ENCODE measurements around the gene GALNT2.

The GALNT2 gene

DNA sequence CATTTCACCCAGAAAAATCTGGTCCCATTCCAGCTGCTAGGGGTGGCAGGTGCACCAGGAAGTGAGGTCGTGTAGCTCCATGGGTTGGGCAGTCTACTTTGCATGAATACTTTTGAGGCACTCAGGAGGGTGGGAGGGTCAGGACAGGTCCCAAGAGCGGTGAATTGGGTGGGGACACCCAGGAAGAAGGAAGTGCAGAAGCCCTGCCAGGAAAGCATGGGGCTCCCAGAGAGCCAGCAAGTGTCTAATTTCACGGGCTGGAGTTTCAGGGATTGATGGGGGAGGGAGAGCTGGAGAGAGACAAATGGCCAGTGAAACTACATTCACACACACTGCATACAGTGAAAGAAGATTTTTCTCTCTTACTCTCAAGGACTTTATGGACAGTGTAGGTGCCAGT, 137.8 kb downstream of the GALNT2 start:
- no peaks in the 10 kb centered on the region for H3K27me3 ChIP-seq (ENCODE audit: control insufficient read depth in 1 of 2, insufficient read depth in 2 of 2, low read length in 2 of 2)
- H3K36me3 ChIP-seq (ENCODE audit: insufficient read depth, low read length): peaks cover 15% of the 10 kb centered on the region
- no peaks in the 10 kb centered on the region for H3K9me3 ChIP-seq (ENCODE audit: low read length)
- no peak overlapping the region for H3K9ac ChIP-seq (ENCODE audit: low read length)
- no peak overlapping the region for H3K27ac ChIP-seq (ENCODE audit: low read depth, low read length)
- H3K4me1 ChIP-seq (ENCODE audit: insufficient read depth, low read length): no peaks in the 10 kb centered on the region
- no peak overlapping the region for H3K4me3 ChIP-seq (ENCODE audit: low read depth in 1 of 2, low read length in 2 of 2)

DNA sequence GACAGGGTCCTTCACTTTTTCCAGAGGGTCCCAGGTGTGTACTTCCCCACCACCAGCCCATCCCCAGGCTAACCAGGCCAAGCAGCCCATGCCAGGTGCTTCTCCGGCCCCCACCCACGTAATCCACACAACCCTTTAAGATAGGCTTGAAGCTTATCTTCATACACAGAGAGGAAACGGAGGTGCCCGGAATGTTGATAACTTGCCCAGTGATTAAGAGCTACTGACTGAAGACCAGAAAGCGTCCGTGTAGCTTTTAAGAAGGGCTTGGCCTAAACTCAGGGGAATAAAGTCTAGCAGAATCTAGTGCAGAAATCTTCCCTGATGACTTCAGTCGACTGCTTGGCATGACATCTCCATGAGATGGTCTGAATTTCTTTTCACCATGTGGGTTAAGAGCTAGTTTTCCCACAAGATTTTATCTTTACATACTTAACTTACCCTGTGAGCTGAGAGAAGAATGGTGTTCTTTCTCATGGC, 138.7 kb downstream of the GALNT2 start:
- no peaks in the 10 kb centered on the region for H3K9me3 ChIP-seq (ENCODE audit: low read length)
- no peak overlapping the region for H3K9ac ChIP-seq (ENCODE audit: low read length)
- no peak overlapping the region for H3K4me3 ChIP-seq (ENCODE audit: low read depth in 1 of 2, low read length in 2 of 2)
- H3K27me3 ChIP-seq (ENCODE audit: control insufficient read depth in 1 of 2, insufficient read depth in 2 of 2, low read length in 2 of 2): no peaks in the 10 kb centered on the region
- H3K36me3 ChIP-seq (ENCODE audit: insufficient read depth, low read length): peaks cover 15% of the 10 kb centered on the region
- peaks cover 5% of the 10 kb centered on the region for H3K4me1 ChIP-seq (ENCODE audit: insufficient read depth, low read length)
- no peak overlapping the region for H3K27ac ChIP-seq (ENCODE audit: low read depth, low read length)

- peaks cover 8% of the 10 kb centered on the region for H3K4me1 ChIP-seq (ENCODE audit: insufficient read depth, low read length)
- H3K27ac ChIP-seq (ENCODE audit: low read depth, low read length): no peak overlapping the region
- H3K9me3 ChIP-seq (ENCODE audit: low read length): no peaks in the 10 kb centered on the region
- H3K36me3 ChIP-seq (ENCODE audit: insufficient read depth, low read length): peaks cover 15% of the 10 kb centered on the region
- H3K27me3 ChIP-seq (ENCODE audit: control insufficient read depth in 1 of 2, insufficient read depth in 2 of 2, low read length in 2 of 2): no peaks in the 10 kb centered on the region
- no peak overlapping the region for H3K9ac ChIP-seq (ENCODE audit: low read length)
- no peak overlapping the region for H3K4me3 ChIP-seq (ENCODE audit: low read depth in 1 of 2, low read length in 2 of 2)
Measured at GRCh38 chr1:230206207-230206606, 139.2 kb downstream of the GALNT2 start.

GRCh38 chr1:230206976-230207375, 139.9 kb downstream of the GALNT2 start:
- Histone ChIP-seq H3K9ac (ENCODE audit: low read length) (no peak overlapping the region), H3K27me3 (ENCODE audit: control insufficient read depth in 1 of 2, insufficient read depth in 2 of 2, low read length in 2 of 2) (no peaks in the 10 kb centered on the region), H3K36me3 (ENCODE audit: insufficient read depth, low read length) (peaks cover 15% of the 10 kb centered on the region), H3K4me1 (ENCODE audit: insufficient read depth, low read length) (peaks cover 8% of the 10 kb centered on the region), H3K4me3 (ENCODE audit: low read depth in 1 of 2, low read length in 2 of 2) (no peak overlapping the region), H3K27ac (ENCODE audit: low read depth, low read length) (no peak overlapping the region), H3K9me3 (ENCODE audit: low read length) (no peaks in the 10 kb centered on the region)

DNA sequence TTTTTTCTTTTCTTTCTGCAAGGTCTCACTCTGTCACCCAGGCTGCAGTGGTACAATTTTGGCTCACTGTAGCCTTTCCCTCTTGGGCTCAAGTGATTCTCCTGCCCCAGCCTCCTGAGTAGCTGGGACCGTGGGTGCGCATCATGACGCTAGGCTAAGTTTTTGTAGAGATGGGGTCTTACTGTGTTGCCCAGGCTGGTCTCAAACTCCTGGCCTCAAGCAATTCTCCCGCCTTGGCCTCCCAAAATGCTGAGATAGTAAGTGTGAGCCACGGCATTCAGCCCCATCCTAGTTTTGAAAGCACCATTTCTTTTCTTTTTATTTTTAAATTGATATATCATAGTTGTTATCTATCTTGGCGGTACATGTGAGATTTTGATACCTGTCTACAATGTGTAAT, 140.6 kb downstream of the GALNT2 start:
- H3K27ac ChIP-seq (ENCODE audit: low read depth, low read length): no peak overlapping the region
- H3K4me1 ChIP-seq (ENCODE audit: insufficient read depth, low read length): peaks cover 8% of the 10 kb centered on the region
- no peaks in the 10 kb centered on the region for H3K9me3 ChIP-seq (ENCODE audit: low read length)
- no peak overlapping the region for H3K9ac ChIP-seq (ENCODE audit: low read length)
- no peaks in the 10 kb centered on the region for H3K27me3 ChIP-seq (ENCODE audit: control insufficient read depth in 1 of 2, insufficient read depth in 2 of 2, low read length in 2 of 2)
- no peak overlapping the region for H3K4me3 ChIP-seq (ENCODE audit: low read depth in 1 of 2, low read length in 2 of 2)
- peaks cover 15% of the 10 kb centered on the region for H3K36me3 ChIP-seq (ENCODE audit: insufficient read depth, low read length)

DNA sequence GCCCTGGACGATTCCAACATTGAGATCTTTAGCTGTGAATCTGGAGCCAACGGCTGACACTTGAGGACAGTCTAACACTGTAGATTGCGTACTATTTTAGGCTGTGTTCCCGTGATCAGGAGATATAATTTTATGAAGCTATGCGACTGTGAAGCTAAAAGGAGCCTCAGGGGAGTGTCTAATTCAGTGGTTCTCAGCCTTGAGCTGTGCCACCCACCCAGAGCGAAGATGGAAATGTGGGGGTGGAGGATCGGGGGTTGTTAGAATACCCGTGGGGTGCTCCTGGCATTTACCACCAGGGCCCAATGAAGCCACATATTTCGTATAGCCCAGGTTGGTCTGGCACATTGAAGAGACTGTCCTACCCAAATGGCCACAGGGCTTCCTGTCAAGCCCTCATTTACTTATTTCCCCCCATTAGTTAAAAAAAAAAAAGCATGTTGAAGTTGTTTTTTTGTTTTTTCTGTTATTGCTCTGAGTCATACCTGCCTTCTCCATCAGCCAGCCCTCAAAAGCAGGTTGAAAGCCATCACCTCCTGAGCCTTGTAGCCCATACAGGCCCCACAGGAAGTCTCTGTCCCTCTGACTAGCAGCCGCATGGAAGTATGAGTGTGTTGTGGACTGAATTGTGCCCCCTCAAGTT, 141.7 kb downstream of the GALNT2 start:
- H3K36me3 ChIP-seq (ENCODE audit: insufficient read depth, low read length): peaks cover 15% of the 10 kb centered on the region
- no peaks in the 10 kb centered on the region for H3K9me3 ChIP-seq (ENCODE audit: low read length)
- H3K9ac ChIP-seq (ENCODE audit: low read length): no peak overlapping the region
- peaks cover 8% of the 10 kb centered on the region for H3K4me1 ChIP-seq (ENCODE audit: insufficient read depth, low read length)
- H3K4me3 ChIP-seq (ENCODE audit: low read depth in 1 of 2, low read length in 2 of 2): no peak overlapping the region
- no peaks in the 10 kb centered on the region for H3K27me3 ChIP-seq (ENCODE audit: control insufficient read depth in 1 of 2, insufficient read depth in 2 of 2, low read length in 2 of 2)
- H3K27ac ChIP-seq (ENCODE audit: low read depth, low read length): no peak overlapping the region

- Histone ChIP-seq H3K4me1 (ENCODE audit: insufficient read depth, low read length) (peaks cover 17% of the 10 kb centered on the region), H3K27me3 (ENCODE audit: control insufficient read depth in 1 of 2, insufficient read depth in 2 of 2, low read length in 2 of 2) (no peaks in the 10 kb centered on the region), H3K9ac (ENCODE audit: low read length) (no peak overlapping the region), H3K27ac (ENCODE audit: low read depth, low read length) (no peak overlapping the region), H3K9me3 (ENCODE audit: low read length) (no peaks in the 10 kb centered on the region), H3K4me3 (ENCODE audit: low read depth in 1 of 2, low read length in 2 of 2) (no peak overlapping the region), H3K36me3 (ENCODE audit: insufficient read depth, low read length) (peaks cover under 1% of the 10 kb centered on the region)
Measured at GRCh38 chr1:230210326-230210980, 143.4 kb downstream of the GALNT2 start.

GRCh38 chr1:230210981-230211336, 143.9 kb downstream of the GALNT2 start:
- Histone ChIP-seq H3K4me3 (ENCODE audit: low read depth in 1 of 2, low read length in 2 of 2) (no peak overlapping the region), H3K9me3 (ENCODE audit: low read length) (no peaks in the 10 kb centered on the region), H3K36me3 (ENCODE audit: insufficient read depth, low read length) (no peaks in the 10 kb centered on the region), H3K9ac (ENCODE audit: low read length) (no peak overlapping the region), H3K27me3 (ENCODE audit: control insufficient read depth in 1 of 2, insufficient read depth in 2 of 2, low read length in 2 of 2) (no peaks in the 10 kb centered on the region), H3K27ac (ENCODE audit: low read depth, low read length) (no peak overlapping the region), H3K4me1 (ENCODE audit: insufficient read depth, low read length) (peaks cover 17% of the 10 kb centered on the region)

DNA sequence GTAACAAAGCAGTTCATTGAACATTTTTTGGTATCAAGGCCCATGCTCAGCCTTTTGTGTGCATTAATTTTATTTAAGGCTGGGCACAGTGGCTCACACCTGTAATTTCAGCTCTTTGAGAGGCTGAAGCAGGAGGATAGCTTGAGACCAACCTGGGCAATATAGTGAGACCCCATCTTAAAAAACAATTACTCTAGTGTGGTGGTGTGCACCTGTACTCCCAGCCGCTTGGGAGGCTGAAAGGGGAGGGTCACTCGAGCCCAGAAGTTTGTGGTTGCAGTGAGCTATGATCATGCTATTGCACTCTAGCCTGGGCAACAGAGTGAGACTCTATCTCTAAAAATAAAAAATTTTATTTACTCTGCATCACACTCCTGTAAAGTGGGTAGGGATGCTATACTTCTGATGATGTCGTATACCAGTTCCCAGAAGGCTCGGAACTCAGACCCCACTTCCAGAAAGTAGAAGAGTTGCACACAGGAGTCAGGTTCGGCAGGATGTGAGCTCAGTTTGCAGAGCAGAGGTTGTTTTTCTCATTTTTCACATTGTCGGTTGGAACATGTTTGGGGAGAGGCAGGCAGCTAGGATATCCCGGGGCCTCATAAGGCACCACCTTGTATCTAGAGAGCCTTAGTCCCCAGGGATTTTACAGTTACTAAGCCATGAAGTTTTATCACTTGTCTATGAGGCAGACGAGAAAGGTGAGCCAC, 144.6 kb downstream of the GALNT2 start:
- H3K4me1 ChIP-seq (ENCODE audit: insufficient read depth, low read length): peaks cover 17% of the 10 kb centered on the region
- H3K27ac ChIP-seq (ENCODE audit: low read depth, low read length): no peak overlapping the region
- H3K27me3 ChIP-seq (ENCODE audit: control insufficient read depth in 1 of 2, insufficient read depth in 2 of 2, low read length in 2 of 2): no peaks in the 10 kb centered on the region
- no peaks in the 10 kb centered on the region for H3K36me3 ChIP-seq (ENCODE audit: insufficient read depth, low read length)
- no peaks in the 10 kb centered on the region for H3K9me3 ChIP-seq (ENCODE audit: low read length)
- H3K4me3 ChIP-seq (ENCODE audit: low read depth in 1 of 2, low read length in 2 of 2): no peak overlapping the region
- no peak overlapping the region for H3K9ac ChIP-seq (ENCODE audit: low read length)

DNA sequence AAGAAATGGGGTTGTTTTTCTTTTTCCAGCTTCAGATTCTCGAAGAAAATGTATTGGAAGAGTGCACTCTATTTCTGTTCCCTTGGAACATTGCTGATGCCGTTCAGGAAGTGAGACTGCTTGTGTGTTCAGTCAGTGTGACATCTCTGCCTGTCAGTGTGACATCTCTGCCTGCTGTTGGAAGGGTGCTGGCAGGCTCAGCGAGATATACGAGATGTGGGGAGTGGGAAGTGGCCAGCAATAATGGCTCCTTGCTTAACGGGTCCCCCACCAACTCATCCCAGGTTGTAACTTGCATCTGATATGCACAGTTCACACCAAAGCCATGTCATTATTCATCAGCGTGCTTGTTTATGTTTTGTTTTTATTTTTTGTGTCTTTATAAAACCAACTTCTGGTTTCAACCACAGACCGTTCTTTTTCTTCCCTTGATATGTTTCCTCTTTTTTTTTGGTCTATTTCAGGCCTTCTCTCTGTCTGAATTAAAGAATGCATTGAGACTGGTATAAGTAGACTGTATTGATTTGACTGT, 145.4 kb downstream of the GALNT2 start:
- no peak overlapping the region for H3K4me3 ChIP-seq (ENCODE audit: low read depth in 1 of 2, low read length in 2 of 2)
- no peaks in the 10 kb centered on the region for H3K9me3 ChIP-seq (ENCODE audit: low read length)
- H3K27me3 ChIP-seq (ENCODE audit: control insufficient read depth in 1 of 2, insufficient read depth in 2 of 2, low read length in 2 of 2): no peaks in the 10 kb centered on the region
- peaks cover 17% of the 10 kb centered on the region for H3K4me1 ChIP-seq (ENCODE audit: insufficient read depth, low read length)
- no peak overlapping the region for H3K27ac ChIP-seq (ENCODE audit: low read depth, low read length)
- no peaks in the 10 kb centered on the region for H3K36me3 ChIP-seq (ENCODE audit: insufficient read depth, low read length)
- no peak overlapping the region for H3K9ac ChIP-seq (ENCODE audit: low read length)

DNA sequence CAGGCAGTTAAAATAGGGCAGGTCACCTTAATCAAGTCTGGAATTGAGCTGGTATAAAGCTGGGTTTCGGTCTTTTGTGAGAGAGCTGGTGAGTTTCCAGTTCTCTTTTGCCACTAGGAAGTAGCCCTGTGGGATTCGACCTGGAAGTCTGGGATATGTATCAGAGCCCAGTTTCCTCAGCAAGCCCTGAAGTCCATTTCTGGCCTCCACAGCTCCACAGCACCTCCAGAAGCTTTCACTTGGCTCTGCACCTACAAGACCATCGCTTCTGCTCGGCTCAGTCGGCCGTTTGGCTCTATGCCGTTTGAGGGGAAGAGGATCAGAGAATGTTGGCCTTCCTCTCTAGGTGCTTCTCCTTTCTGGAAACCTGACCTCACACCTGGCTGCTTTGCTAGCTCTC, 148.0 kb downstream of the GALNT2 start:
- Histone ChIP-seq H3K27me3 (ENCODE audit: control insufficient read depth in 1 of 2, insufficient read depth in 2 of 2, low read length in 2 of 2) (no peaks in the 10 kb centered on the region), H3K9ac (ENCODE audit: low read length) (no peak overlapping the region), H3K4me3 (ENCODE audit: low read depth in 1 of 2, low read length in 2 of 2) (no peak overlapping the region), H3K27ac (ENCODE audit: low read depth, low read length) (no peak overlapping the region), H3K36me3 (ENCODE audit: insufficient read depth, low read length) (no peaks in the 10 kb centered on the region), H3K9me3 (ENCODE audit: low read length) (no peaks in the 10 kb centered on the region), H3K4me1 (ENCODE audit: insufficient read depth, low read length) (peaks cover 22% of the 10 kb centered on the region)
